GM23338 (cell line): ENCODE measurements around the gene NUBPL. TPM values are rescaled to one million over a fixed set of nuclear protein-coding genes. Genes with fewer than 3 reads are reported as not detected.

Experiments used
- ATAC-seq: fragments of 200-7000 bp; cut with Tn5 transposase; 3 replicates; pipeline ENCODE4 v1.9.1; 2020
- DNase-seq: peaks from one replicate; pipeline ENCODE4 v3.0.0-alpha.2; 2015; ENCODE audit warnings: low spot score
- H2AFZ ChIP-seq: fragments of 200-600 bp; sonication (generic); 2 replicates; pipeline ENCODE4 v1.8.0; 2016; ENCODE audit warnings: antibody characterized with exemption, mild to moderate bottlenecking, moderate library complexity
- H3F3A ChIP-seq: fragments of 200-600 bp; sonication (generic); replicated peaks from 2 replicates; pipeline ENCODE4 v1.8.0; 2017; ENCODE audit warnings: antibody characterized with exemption, mixed run types, low read depth
- H3K27ac ChIP-seq: fragments of 200-600 bp; sonication (generic); 2 replicates; pipeline ENCODE4 v1.6.1; 2016; ENCODE audit warnings: low read depth
- H3K27me3 ChIP-seq: fragments of 200-600 bp; sonication (generic); 2 replicates; pipeline ENCODE4 v1.8.0; 2016; ENCODE audit warnings: mild to moderate bottlenecking, mixed run types, moderate library complexity; ENCODE audit not compliant: insufficient read depth
- H3K36me3 ChIP-seq: fragments of 200-600 bp; sonication (generic); 2 replicates; pipeline ENCODE4 v1.8.0; 2016; ENCODE audit warnings: mild to moderate bottlenecking; ENCODE audit not compliant: insufficient read depth
- H3K4me1 ChIP-seq: fragments of 200-600 bp; sonication (generic); 2 replicates; pipeline ENCODE4 v1.8.0; 2016; ENCODE audit warnings: mild to moderate bottlenecking, moderate library complexity; ENCODE audit not compliant: insufficient read depth
- H3K4me2 ChIP-seq: fragments of 200-600 bp; sonication (generic); 2 replicates; pipeline ENCODE4 v1.7.1; 2017; ENCODE audit warnings: mixed run types
- H3K4me3 ChIP-seq: fragments of 200-600 bp; sonication (generic); 2 replicates; pipeline ENCODE4 v1.6.1; 2016; ENCODE audit warnings: mixed run types
- H3K79me2 ChIP-seq: fragments of 200-600 bp; sonication (generic); replicated peaks from 2 replicates; pipeline ENCODE4 v1.8.0; 2017; ENCODE audit warnings: mild to moderate bottlenecking; ENCODE audit not compliant: insufficient read depth
- H3K9me2 ChIP-seq: fragments of 200-600 bp; sonication (generic); 2 replicates; pipeline ENCODE4 v1.8.0; 2017; ENCODE audit not compliant: insufficient read depth
- H4K20me1 ChIP-seq: fragments of 200-600 bp; sonication (generic); replicated peaks from 2 replicates; pipeline ENCODE4 v1.8.0; 2017; ENCODE audit warnings: mild to moderate bottlenecking; ENCODE audit not compliant: insufficient read depth
- H3K27ac Mint-ChIP-seq: 2 replicates; pipeline ENCODE4 v1.8.0; 2020; ENCODE audit warnings: inconsistent platforms, mild to moderate bottlenecking, moderate library complexity, mixed read lengths
- H3K27me3 Mint-ChIP-seq: 3 replicates; pipeline ENCODE4 v1.8.0; 2022; ENCODE audit warnings: low read depth, mild to moderate bottlenecking, moderate library complexity, mixed read lengths, inconsistent platforms; ENCODE audit not compliant: insufficient read depth, poor library complexity
- H3K36me3 Mint-ChIP-seq: 3 replicates; pipeline ENCODE4 v1.8.0; 2021; ENCODE audit warnings: low read depth, mild to moderate bottlenecking, inconsistent platforms, moderate library complexity, mixed read lengths
- H3K4me1 Mint-ChIP-seq: 3 replicates; pipeline ENCODE4 v1.8.0; 2020; ENCODE audit warnings: mild to moderate bottlenecking, inconsistent platforms, mixed read lengths
- H3K4me3 Mint-ChIP-seq: 3 replicates; pipeline ENCODE4 v1.8.0; 2021; ENCODE audit warnings: moderate library complexity, mild to moderate bottlenecking, inconsistent platforms, mixed read lengths
- H3K9me3 Mint-ChIP-seq: 3 replicates; pipeline ENCODE4 v1.8.0; 2020; ENCODE audit warnings: moderate library complexity, mild to moderate bottlenecking, inconsistent platforms, mixed read lengths
- CREB1 ChIP-seq: fragments of 250-450 bp; sonication (Bioruptor Pico); IDR thresholded peaks from 2 replicates; pipeline ENCODE4 v1.5.0; 2020; ENCODE audit warnings: low read depth, mild to moderate bottlenecking, moderate library complexity
- CTCF ChIP-seq, 2 experiments: fragments of 200-600 bp in 1 of 2; sonication (generic) in 1 of 2; conservative IDR thresholded peaks; 2 replicates each; pipeline versions ENCODE4 v1.5.1 to v1.6.1; 2016 to 2017; ENCODE audit warnings: antibody characterized with exemption in 2 of 2, low read depth in 2 of 2, mild to moderate bottlenecking in 2 of 2, moderate library complexity in 1 of 2
- ZNF114 ChIP-seq: fragments of 250-450 bp; sonication (Bioruptor Pico); IDR thresholded peaks from 2 replicates; pipeline ENCODE4 v1.5.0; 2020; ENCODE audit warnings: mild to moderate bottlenecking, moderate library complexity
- ZNF462 ChIP-seq: fragments of 250-450 bp; sonication (Bioruptor Pico); IDR thresholded peaks from 2 replicates; pipeline ENCODE4 v1.5.0; 2020; ENCODE audit warnings: mild to moderate bottlenecking, moderate library complexity
- polyA plus RNA-seq: library from polyadenylated mRNA; unstranded; fragments of >200 nt; fragmentation: Nextera tagmentation; extraction: Ambion mirVana; gene quantifications from 2 replicates; pipeline ENCODE4 v1.2.1, GENCODE V29; 2016
- total RNA-seq: library from RNA; depleted of rRNA; stranded (reverse); fragments of >200 nt; shearing (Covaris generic); gene quantifications from 2 replicates; pipeline ENCODE4 v1.2.3, GENCODE V29; 2014

Gene NUBPL
- total and polyA plus RNA-seq, 2 experiments from 2014 or later: 6.1 to 20.7 TPM

GRCh38 chr14:31895646-31896045, 334.4 kb downstream of the NUBPL start (continued):
- TF ChIP-seq CTCF (conservative IDR thresholded peaks at IDR 0.05; ENCODE audit: low read depth in 2 of 2): no peak
- no peak for TF ChIP-seq ZNF462 (CRISPR knock-in tag)
- no peak for TF ChIP-seq ZNF114 (CRISPR knock-in tag)

GRCh38 chr14:31897581-31898186, 336.5 kb downstream of the NUBPL start:
- Histone ChIP-seq H3K9me2 (0 out of 2 replicates have a peak, but pooled peaks cover 7% of the 10 kb centered on the region), H3K4me2 (no peak overlapping the region), H4K20me1 (no peaks in the 10 kb centered on the region), H3K4me1 (no peaks in the 10 kb centered on the region; the same call in 1 of the 2 replicates), H3K36me3 (no peaks in the 10 kb centered on the region), H3K79me2 (no peaks in the 10 kb centered on the region), H3F3A (no peaks in the 10 kb centered on the region), H2AFZ (peak overlapping the region; percentile 70; the same call in 1 of the 2 replicates), H3K4me3 (no peak overlapping the region), H3K27me3 (no peaks in the 10 kb centered on the region), H3K27ac (no peak overlapping the region)
- H3K27me3 Mint-ChIP-seq: no peaks in the 10 kb centered on the region
- no peaks in the 10 kb centered on the region for H3K9me3 Mint-ChIP-seq
- DNase-seq (no peak), ATAC-seq (no peak)
- no peak overlapping the region for H3K4me3 Mint-ChIP-seq
- no peak overlapping the region; the same call in 1 of the 2 replicates for H3K27ac Mint-ChIP-seq
- peaks cover 17% of the 10 kb centered on the region for H3K4me1 Mint-ChIP-seq
- TF ChIP-seq CREB1 (CRISPR knock-in tag) (no peak), CTCF (conservative IDR thresholded peaks at IDR 0.05; ENCODE audit: low read depth in 2 of 2) (peak in 1 of 2 experiments; percentile 26; a peak in 1 of 4 replicates)
- H3K36me3 Mint-ChIP-seq: no peaks in the 10 kb centered on the region
